ENCODE data around the gene CDT1.
A peak's percentile ranks its signal among the peaks of the same experiment; 100 is the strongest.

Gene CDT1

GRCh38 chr16:88841521-88842307 lies 38.1 kb downstream of the CDT1 start:
- no peaks in the 10 kb centered on the region for H3K4me1 ChIP-seq (ENCODE audit: control insufficient read depth, low read depth, low read length)
- H3K79me1 ChIP-seq (ENCODE audit: low read length): no peaks in the 10 kb centered on the region
- no peak for DNase-seq
- H3K27me3 ChIP-seq (ENCODE audit: insufficient read depth, low read length, poor library complexity): no peaks in the 10 kb centered on the region
- no peak overlapping the region for H2BK15ac ChIP-seq (replicated peaks; ENCODE audit: low read depth)
- no peak overlapping the region for H3K4ac ChIP-seq (ENCODE audit: low read depth, low read length)
- no peaks in the 10 kb centered on the region for H3K36me3 ChIP-seq (ENCODE audit: control insufficient read depth, insufficient read depth, low read length)
- no CpG with 5 or more reads among the region's 40 CpGs for WGBS (ENCODE audit: extremely low coverage, insufficient coverage, low lambda C conversion rate)
- no peak overlapping the region for H2BK5ac ChIP-seq (ENCODE audit: low read length)
- no peak overlapping the region for H4K8ac ChIP-seq (ENCODE audit: low read depth, low read length)
- H3K27ac ChIP-seq (ENCODE audit: low read depth, low read length): no peak overlapping the region
- no peak overlapping the region for H4K5ac ChIP-seq (ENCODE audit: low read length)
- H3K9ac ChIP-seq (ENCODE audit: low read length): no peak overlapping the region
- no peak overlapping the region for H3K18ac ChIP-seq (ENCODE audit: low read length)
- H3K79me2 ChIP-seq (ENCODE audit: control insufficient read depth, insufficient read depth, low read length): no peaks in the 10 kb centered on the region
- no peak overlapping the region for H3K4me2 ChIP-seq (ENCODE audit: low read length)
- H3K56ac ChIP-seq (ENCODE audit: low read length): no peak overlapping the region
- no peak overlapping the region for H2BK120ac ChIP-seq (ENCODE audit: low read depth, low read length)
- no peak overlapping the region for H3K4me3 ChIP-seq (ENCODE audit: low read length)
- no peak overlapping the region for H3K23ac ChIP-seq (ENCODE audit: low read length)
- no peak overlapping the region for H2AK5ac ChIP-seq (ENCODE audit: low read length)

- no peak overlapping the region for H2BK15ac ChIP-seq (replicated peaks; ENCODE audit: low read depth)
- no peaks in the 10 kb centered on the region for H3K27me3 ChIP-seq (ENCODE audit: insufficient read depth, low read length, poor library complexity)
- H2BK120ac ChIP-seq (ENCODE audit: low read depth, low read length): no peak overlapping the region
- H3K79me2 ChIP-seq (ENCODE audit: control insufficient read depth, insufficient read depth, low read length): no peaks in the 10 kb centered on the region
- H2AK5ac ChIP-seq (ENCODE audit: low read length): no peak overlapping the region
- no peak overlapping the region for H3K23ac ChIP-seq (ENCODE audit: low read length)
- no peak overlapping the region for H4K8ac ChIP-seq (ENCODE audit: low read depth, low read length)
- no peak overlapping the region for H3K18ac ChIP-seq (ENCODE audit: low read length)
- H3K79me1 ChIP-seq (ENCODE audit: low read length): no peaks in the 10 kb centered on the region
- no peak overlapping the region for H3K4me2 ChIP-seq (ENCODE audit: low read length)
- no peak overlapping the region for H2BK5ac ChIP-seq (ENCODE audit: low read length)
- WGBS (ENCODE audit: extremely low coverage, insufficient coverage, low lambda C conversion rate): no CpG with 5 or more reads among the region's 15 CpGs
- no peak overlapping the region for H3K27ac ChIP-seq (ENCODE audit: low read depth, low read length)
- DNase-seq: no peak
- H3K9ac ChIP-seq (ENCODE audit: low read length): no peak overlapping the region
- no peak overlapping the region for H4K5ac ChIP-seq (ENCODE audit: low read length)
- no peaks in the 10 kb centered on the region for H3K4me1 ChIP-seq (ENCODE audit: control insufficient read depth, low read depth, low read length)
- H3K4me3 ChIP-seq (ENCODE audit: low read length): no peak overlapping the region
- no peak overlapping the region for H3K4ac ChIP-seq (ENCODE audit: low read depth, low read length)
- H3K36me3 ChIP-seq (ENCODE audit: control insufficient read depth, insufficient read depth, low read length): no peaks in the 10 kb centered on the region
- no peak overlapping the region for H3K56ac ChIP-seq (ENCODE audit: low read length)
These were observed 38.7 kb downstream of the CDT1 start for GRCh38 chr16:88842308-88842756.

- no peaks in the 10 kb centered on the region for H3K27me3 ChIP-seq (ENCODE audit: insufficient read depth, low read length, poor library complexity)
- H3K27ac ChIP-seq (ENCODE audit: low read depth, low read length): no peak overlapping the region
- H3K56ac ChIP-seq (ENCODE audit: low read length): no peak overlapping the region
- H3K18ac ChIP-seq (ENCODE audit: low read length): no peak overlapping the region
- DNase-seq: no peak
- no peak overlapping the region for H3K4me2 ChIP-seq (ENCODE audit: low read length)
- no peak overlapping the region for H2BK120ac ChIP-seq (ENCODE audit: low read depth, low read length)
- no peak overlapping the region for H3K9ac ChIP-seq (ENCODE audit: low read length)
- no peak overlapping the region for H3K23ac ChIP-seq (ENCODE audit: low read length)
- no peak overlapping the region for H2AK5ac ChIP-seq (ENCODE audit: low read length)
- WGBS (ENCODE audit: extremely low coverage, insufficient coverage, low lambda C conversion rate): no CpG with 5 or more reads among the region's 25 CpGs
- no peaks in the 10 kb centered on the region for H3K36me3 ChIP-seq (ENCODE audit: control insufficient read depth, insufficient read depth, low read length)
- no peaks in the 10 kb centered on the region for H3K4me1 ChIP-seq (ENCODE audit: control insufficient read depth, low read depth, low read length)
- H4K8ac ChIP-seq (ENCODE audit: low read depth, low read length): no peak overlapping the region
- H3K4ac ChIP-seq (ENCODE audit: low read depth, low read length): no peak overlapping the region
- H2BK5ac ChIP-seq (ENCODE audit: low read length): no peak overlapping the region
- no peaks in the 10 kb centered on the region for H3K79me2 ChIP-seq (ENCODE audit: control insufficient read depth, insufficient read depth, low read length)
- H3K4me3 ChIP-seq (ENCODE audit: low read length): no peak overlapping the region
- no peak overlapping the region for H4K5ac ChIP-seq (ENCODE audit: low read length)
- H3K79me1 ChIP-seq (ENCODE audit: low read length): no peaks in the 10 kb centered on the region
- H2BK15ac ChIP-seq (replicated peaks; ENCODE audit: low read depth): no peak overlapping the region
These were observed 39.2 kb downstream of the CDT1 start for GRCh38 chr16:88842806-88843205.

- Histone ChIP-seq H2BK5ac (ENCODE audit: low read length) (no peak overlapping the region), H3K4me2 (ENCODE audit: low read length) (no peak overlapping the region), H4K8ac (ENCODE audit: low read depth, low read length) (no peak overlapping the region), H2BK120ac (ENCODE audit: low read depth, low read length) (no peak overlapping the region), H3K56ac (ENCODE audit: low read length) (no peak overlapping the region), H3K36me3 (ENCODE audit: control insufficient read depth, insufficient read depth, low read length) (no peaks in the 10 kb centered on the region), H3K4me3 (ENCODE audit: low read length) (no peak overlapping the region), H3K9ac (ENCODE audit: low read length) (no peak overlapping the region), H3K23ac (ENCODE audit: low read length) (no peak overlapping the region), H3K4ac (ENCODE audit: low read depth, low read length) (no peak overlapping the region), H3K27me3 (ENCODE audit: insufficient read depth, low read length, poor library complexity) (no peaks in the 10 kb centered on the region), H2AK5ac (ENCODE audit: low read length) (no peak overlapping the region), H4K5ac (ENCODE audit: low read length) (no peak overlapping the region), H3K18ac (ENCODE audit: low read length) (no peak overlapping the region), H3K79me1 (ENCODE audit: low read length) (no peaks in the 10 kb centered on the region), H3K27ac (ENCODE audit: low read depth, low read length) (no peak overlapping the region), H3K4me1 (ENCODE audit: control insufficient read depth, low read depth, low read length) (no peaks in the 10 kb centered on the region), H2BK15ac (replicated peaks; ENCODE audit: low read depth) (no peak overlapping the region), H3K79me2 (ENCODE audit: control insufficient read depth, insufficient read depth, low read length) (no peaks in the 10 kb centered on the region)
- no CpG with 5 or more reads among the region's 20 CpGs for WGBS (ENCODE audit: extremely low coverage, insufficient coverage, low lambda C conversion rate)
- DNase-seq: no peak
These were observed 39.7 kb downstream of the CDT1 start for GRCh38 chr16:88843256-88843655.

- no CpG with 5 or more reads among the region's 11 CpGs for WGBS (ENCODE audit: extremely low coverage, insufficient coverage, low lambda C conversion rate)
- no peak overlapping the region for H2AK5ac ChIP-seq (ENCODE audit: low read length)
- DNase-seq: peak; percentile 44
These were observed 40.9 kb downstream of the CDT1 start for GRCh38 chr16:88844419-88845036.

More at GRCh38 chr16:88844419-88845036, 40.9 kb downstream of the CDT1 start:
- no peak overlapping the region for H2BK5ac ChIP-seq (ENCODE audit: low read length)
- H3K27me3 ChIP-seq (ENCODE audit: insufficient read depth, low read length, poor library complexity): no peaks in the 10 kb centered on the region
- no peak overlapping the region for H3K27ac ChIP-seq (ENCODE audit: low read depth, low read length)
- no peak overlapping the region for H3K18ac ChIP-seq (ENCODE audit: low read length)
- H3K4me3 ChIP-seq (ENCODE audit: low read length): no peak overlapping the region
- no peaks in the 10 kb centered on the region for H3K79me1 ChIP-seq (ENCODE audit: low read length)
- H3K9ac ChIP-seq (ENCODE audit: low read length): no peak overlapping the region
- H3K4me2 ChIP-seq (ENCODE audit: low read length): no peak overlapping the region
- no peaks in the 10 kb centered on the region for H3K79me2 ChIP-seq (ENCODE audit: control insufficient read depth, insufficient read depth, low read length)
- no peaks in the 10 kb centered on the region for H3K36me3 ChIP-seq (ENCODE audit: control insufficient read depth, insufficient read depth, low read length)
- H2BK15ac ChIP-seq (replicated peaks; ENCODE audit: low read depth): no peak overlapping the region
- H3K4ac ChIP-seq (ENCODE audit: low read depth, low read length): no peak overlapping the region
- H4K8ac ChIP-seq (ENCODE audit: low read depth, low read length): no peak overlapping the region
- no peaks in the 10 kb centered on the region for H3K4me1 ChIP-seq (ENCODE audit: control insufficient read depth, low read depth, low read length)
- H3K56ac ChIP-seq (ENCODE audit: low read length): no peak overlapping the region
- H4K5ac ChIP-seq (ENCODE audit: low read length): no peak overlapping the region
- H3K23ac ChIP-seq (ENCODE audit: low read length): no peak overlapping the region
- no peak overlapping the region for H2BK120ac ChIP-seq (ENCODE audit: low read depth, low read length)
